ENCODE results near the gene MRPL21.

MRPL21 gene

GRCh38 chr11:68947151-68947550 lies 43.5 kb upstream of the MRPL21 start:
- no peaks in the 10 kb centered on the region for H3K36me3 ChIP-seq
- no peak for DNase-seq
- no peak overlapping the region for H3K27ac ChIP-seq
- TF ChIP-seq, protein P1, sequence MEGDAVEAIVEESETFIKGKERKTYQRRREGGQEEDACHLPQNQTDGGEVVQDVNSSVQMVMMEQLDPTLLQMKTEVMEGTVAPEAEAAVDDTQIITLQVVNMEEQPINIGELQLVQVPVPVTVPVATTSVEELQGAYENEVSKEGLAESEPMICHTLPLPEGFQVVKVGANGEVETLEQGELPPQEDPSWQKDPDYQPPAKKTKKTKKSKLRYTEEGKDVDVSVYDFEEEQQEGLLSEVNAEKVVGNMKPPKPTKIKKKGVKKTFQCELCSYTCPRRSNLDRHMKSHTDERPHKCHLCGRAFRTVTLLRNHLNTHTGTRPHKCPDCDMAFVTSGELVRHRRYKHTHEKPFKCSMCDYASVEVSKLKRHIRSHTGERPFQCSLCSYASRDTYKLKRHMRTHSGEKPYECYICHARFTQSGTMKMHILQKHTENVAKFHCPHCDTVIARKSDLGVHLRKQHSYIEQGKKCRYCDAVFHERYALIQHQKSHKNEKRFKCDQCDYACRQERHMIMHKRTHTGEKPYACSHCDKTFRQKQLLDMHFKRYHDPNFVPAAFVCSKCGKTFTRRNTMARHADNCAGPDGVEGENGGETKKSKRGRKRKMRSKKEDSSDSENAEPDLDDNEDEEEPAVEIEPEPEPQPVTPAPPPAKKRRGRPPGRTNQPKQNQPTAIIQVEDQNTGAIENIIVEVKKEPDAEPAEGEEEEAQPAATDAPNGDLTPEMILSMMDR (IDR thresholded peaks at IDR 0.05; ENCODE audit: low read depth, low read length): no peak
- no peak overlapping the region for H3K4me3 ChIP-seq (ENCODE audit: low read depth, low read length)
- no peaks in the 10 kb centered on the region for H3K9me3 ChIP-seq (ENCODE audit: severe bottlenecking)
- no peaks in the 10 kb centered on the region for H3K27me3 ChIP-seq (ENCODE audit: insufficient read depth, low read depth, severe bottlenecking)

DNA sequence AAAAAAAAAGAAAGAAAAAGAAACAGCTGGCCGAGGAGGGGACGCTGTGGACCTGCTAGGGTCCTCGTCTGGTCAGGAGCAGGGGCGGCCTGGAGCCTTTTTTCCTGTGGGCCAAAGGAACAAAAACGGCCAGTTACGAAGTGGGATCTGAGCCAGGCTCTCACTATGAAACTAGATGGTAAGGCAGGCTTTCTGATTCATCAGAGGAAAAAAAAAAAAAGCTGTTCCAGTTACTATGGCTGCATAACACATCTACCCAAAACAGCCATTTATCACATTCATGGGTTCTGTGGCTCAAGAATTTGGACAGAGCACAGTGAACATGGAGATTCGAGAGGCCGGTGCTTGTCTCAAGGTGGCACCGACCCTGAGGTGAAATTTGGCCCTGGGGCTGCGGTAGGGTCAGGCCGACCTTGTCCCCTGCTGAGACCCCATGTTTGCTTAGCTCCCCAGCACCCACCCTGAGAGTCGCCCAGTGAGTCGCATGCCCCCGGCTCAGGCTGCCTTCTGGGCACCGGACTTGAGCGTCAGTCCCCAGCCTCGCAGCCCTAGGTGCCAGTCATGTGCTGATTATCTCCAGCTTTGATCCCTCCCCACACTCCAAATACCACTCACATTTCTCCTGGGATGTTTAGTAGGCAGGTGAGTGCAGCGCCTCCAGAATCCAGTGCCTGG lies 42.9 kb upstream of the MRPL21 start:
- Histone ChIP-seq H3K36me3 (no peaks in the 10 kb centered on the region), H3K27ac (no peak overlapping the region), H3K4me3 (ENCODE audit: low read depth, low read length) (no peak overlapping the region), H3K9me3 (ENCODE audit: severe bottlenecking) (no peaks in the 10 kb centered on the region), H3K27me3 (ENCODE audit: insufficient read depth, low read depth, severe bottlenecking) (no peaks in the 10 kb centered on the region)
- TF ChIP-seq, protein P1 (IDR thresholded peaks at IDR 0.05; ENCODE audit: low read depth, low read length): no peak
- DNase-seq: no peak

DNA sequence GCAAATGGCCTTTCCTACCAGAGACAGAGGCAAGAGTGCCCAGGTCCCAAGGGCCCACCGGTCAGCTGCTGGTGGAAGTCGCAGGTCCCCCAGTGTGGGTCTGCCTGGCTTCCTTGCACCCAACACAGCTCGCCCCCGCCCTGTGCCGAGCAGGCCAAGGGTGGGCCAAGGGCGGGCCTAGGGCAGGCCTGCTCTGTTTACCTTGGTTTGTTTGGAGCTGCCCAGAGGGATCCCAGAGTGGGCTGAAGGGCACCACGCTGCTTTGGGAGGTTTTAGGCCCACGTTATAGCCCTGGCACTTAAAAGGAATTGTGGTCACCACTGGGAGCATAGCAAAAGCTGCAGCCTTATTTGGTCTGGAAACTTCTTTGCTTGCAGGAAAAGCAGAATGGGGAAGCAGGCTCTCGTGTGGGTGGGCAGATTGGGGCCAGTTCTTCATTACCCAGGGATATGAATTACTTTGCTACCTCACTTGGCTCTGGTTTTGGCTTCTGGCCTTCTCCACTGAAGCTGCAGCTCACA lies 39.2 kb upstream of the MRPL21 start:
- Histone ChIP-seq H3K4me3 (ENCODE audit: low read depth, low read length) (no peak overlapping the region), H3K27me3 (ENCODE audit: insufficient read depth, low read depth, severe bottlenecking) (no peaks in the 10 kb centered on the region), H3K36me3 (peaks cover 14% of the 10 kb centered on the region), H3K9me3 (ENCODE audit: severe bottlenecking) (no peaks in the 10 kb centered on the region), H3K27ac (no peak overlapping the region)
- TF ChIP-seq, protein P1 (IDR thresholded peaks at IDR 0.05; ENCODE audit: low read depth, low read length): no peak
- no peak for DNase-seq

GRCh38 chr11:68942095-68942620 lies 38.5 kb upstream of the MRPL21 start:
- TF ChIP-seq, protein P1 (IDR thresholded peaks at IDR 0.05; ENCODE audit: low read depth, low read length): no peak
- peaks cover 16% of the 10 kb centered on the region for H3K36me3 ChIP-seq
- H3K27me3 ChIP-seq (ENCODE audit: insufficient read depth, low read depth, severe bottlenecking): no peaks in the 10 kb centered on the region
- H3K4me3 ChIP-seq (ENCODE audit: low read depth, low read length): no peak overlapping the region
- no peak for DNase-seq
- H3K9me3 ChIP-seq (ENCODE audit: severe bottlenecking): no peaks in the 10 kb centered on the region
- H3K27ac ChIP-seq: no peak overlapping the region

DNA sequence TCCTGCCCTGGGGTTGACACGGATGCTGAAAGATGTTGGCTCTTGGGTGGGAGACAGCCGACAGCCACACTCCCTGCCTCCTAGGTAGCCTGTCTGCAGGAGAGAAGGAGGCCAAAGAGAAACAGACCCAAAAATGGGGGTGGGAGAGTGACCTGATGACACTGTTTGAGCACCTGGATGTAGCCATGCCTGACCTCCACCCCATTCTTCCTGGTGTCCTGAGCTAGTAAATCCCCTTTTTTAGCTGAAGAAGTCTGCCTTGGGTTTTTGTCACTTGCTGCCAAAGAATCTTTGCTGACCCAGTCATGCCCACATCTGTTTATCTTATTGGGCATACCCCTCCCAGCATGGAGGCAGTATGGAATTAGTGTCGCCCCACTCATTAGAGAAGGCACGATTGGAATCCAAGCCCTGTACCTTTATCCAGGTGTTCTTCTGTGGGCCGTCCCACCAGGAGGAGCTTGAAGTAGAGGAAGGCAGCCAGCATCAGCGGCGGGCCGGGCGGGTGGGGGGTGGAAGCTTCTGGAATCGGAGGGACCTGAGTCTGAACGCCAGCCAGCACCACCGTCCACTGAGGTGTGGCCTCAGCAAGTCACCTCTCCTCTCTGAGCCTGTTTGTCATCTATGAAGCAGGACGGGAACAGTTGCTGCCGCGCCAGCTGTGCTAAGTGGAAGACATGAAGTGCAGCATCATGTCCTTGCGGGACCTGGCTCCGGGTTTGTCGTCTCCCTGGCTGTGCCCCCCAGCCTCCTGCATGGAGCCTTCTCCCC lies 37.9 kb upstream of the MRPL21 start:
- Histone ChIP-seq H3K9me3 (ENCODE audit: severe bottlenecking) (no peaks in the 10 kb centered on the region), H3K27me3 (ENCODE audit: insufficient read depth, low read depth, severe bottlenecking) (no peaks in the 10 kb centered on the region), H3K27ac (no peak overlapping the region), H3K36me3 (peaks cover 18% of the 10 kb centered on the region), H3K4me3 (ENCODE audit: low read depth, low read length) (no peak overlapping the region)
- DNase-seq: no peak
- TF ChIP-seq, protein P1 (IDR thresholded peaks at IDR 0.05; ENCODE audit: low read depth, low read length): no peak
